ENCODE data around the gene DOK5.

Gene DOK5

DNA sequence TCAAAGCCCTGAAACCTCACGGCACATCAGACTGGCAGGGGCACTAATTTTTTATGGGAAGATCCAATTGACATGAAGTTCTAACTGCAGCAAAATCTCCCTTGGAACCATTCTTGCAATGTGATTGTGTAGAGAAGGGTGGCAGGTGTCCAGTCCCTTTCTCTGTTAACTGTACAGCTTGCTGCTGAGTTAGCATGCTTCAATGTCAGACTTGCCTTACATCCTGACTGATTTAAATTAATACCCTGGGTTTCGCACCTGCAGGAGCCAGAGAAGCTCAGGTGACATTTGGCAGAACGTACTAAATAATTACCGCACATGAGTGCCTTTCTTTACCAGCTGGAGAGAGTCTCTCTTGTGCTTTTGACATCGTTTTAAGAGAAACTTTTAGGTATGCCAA is 123.0 kb downstream of the DOK5 start:
- TF ChIP-seq CREB1 (IDR thresholded peaks at IDR 0.05; ENCODE audit: low read depth) (no peak), EP300 (IDR thresholded peaks at IDR 0.05; ENCODE audit: borderline replicate concordance) (no peak), EGR1 (IDR thresholded peaks at IDR 0.05) (no peak), MAX (IDR thresholded peaks at IDR 0.05) (no peak), REST (IDR thresholded peaks at IDR 0.05; ENCODE audit: low read depth) (no peak), FOXM1 (IDR thresholded peaks at IDR 0.05; ENCODE audit: borderline replicate concordance, low read depth) (no peak)
- TF ChIP-seq, protein P1, sequence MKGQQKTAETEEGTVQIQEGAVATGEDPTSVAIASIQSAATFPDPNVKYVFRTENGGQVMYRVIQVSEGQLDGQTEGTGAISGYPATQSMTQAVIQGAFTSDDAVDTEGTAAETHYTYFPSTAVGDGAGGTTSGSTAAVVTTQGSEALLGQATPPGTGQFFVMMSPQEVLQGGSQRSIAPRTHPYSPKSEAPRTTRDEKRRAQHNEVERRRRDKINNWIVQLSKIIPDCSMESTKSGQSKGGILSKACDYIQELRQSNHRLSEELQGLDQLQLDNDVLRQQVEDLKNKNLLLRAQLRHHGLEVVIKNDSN (IDR thresholded peaks at IDR 0.05): no peak

DNA sequence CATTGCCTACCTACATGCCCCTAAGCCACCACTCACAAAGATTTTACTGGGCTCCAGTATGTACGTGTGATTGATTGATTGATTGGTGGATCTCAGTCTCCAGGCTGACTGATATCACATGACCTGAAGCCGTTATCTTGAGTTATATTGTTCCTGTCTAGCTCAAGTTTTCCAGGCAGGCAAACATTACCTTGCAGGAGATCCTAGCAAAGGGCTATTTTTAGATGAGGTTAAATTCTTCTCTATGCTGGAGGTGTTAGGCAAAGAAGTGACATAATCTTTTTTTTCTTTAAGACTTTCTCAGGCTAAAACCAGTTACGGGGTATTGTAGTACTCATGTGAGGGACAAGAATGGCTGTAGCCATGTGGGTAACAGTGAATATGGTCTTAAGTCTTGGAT is 125.2 kb downstream of the DOK5 start:
- TF ChIP-seq NFIC (IDR thresholded peaks at IDR 0.05) (no peak), TCF12 (IDR thresholded peaks at IDR 0.05; ENCODE audit: low read depth) (no peak), MAX (IDR thresholded peaks at IDR 0.05) (no peak), TAF1 (IDR thresholded peaks at IDR 0.05; ENCODE audit: low read depth) (no peak), YY1 (IDR thresholded peaks at IDR 0.05; ENCODE audit: low read depth) (no peak), EP300 (IDR thresholded peaks at IDR 0.05; ENCODE audit: borderline replicate concordance) (no peak), CEBPB (IDR thresholded peaks at IDR 0.05) (no peak), TEAD4 (IDR thresholded peaks at IDR 0.05) (no peak), FOXM1 (IDR thresholded peaks at IDR 0.05; ENCODE audit: borderline replicate concordance, low read depth) (no peak), ZBTB7A (IDR thresholded peaks at IDR 0.05; ENCODE audit: low read depth) (no peak), EGR1 (IDR thresholded peaks at IDR 0.05) (no peak), CREB1 (IDR thresholded peaks at IDR 0.05; ENCODE audit: low read depth) (no peak), REST (IDR thresholded peaks at IDR 0.05; ENCODE audit: low read depth) (no peak), RAD21 (IDR thresholded peaks at IDR 0.05; ENCODE audit: low read depth) (no peak)
- TF ChIP-seq, protein P1 (IDR thresholded peaks at IDR 0.05): no peak

DNA sequence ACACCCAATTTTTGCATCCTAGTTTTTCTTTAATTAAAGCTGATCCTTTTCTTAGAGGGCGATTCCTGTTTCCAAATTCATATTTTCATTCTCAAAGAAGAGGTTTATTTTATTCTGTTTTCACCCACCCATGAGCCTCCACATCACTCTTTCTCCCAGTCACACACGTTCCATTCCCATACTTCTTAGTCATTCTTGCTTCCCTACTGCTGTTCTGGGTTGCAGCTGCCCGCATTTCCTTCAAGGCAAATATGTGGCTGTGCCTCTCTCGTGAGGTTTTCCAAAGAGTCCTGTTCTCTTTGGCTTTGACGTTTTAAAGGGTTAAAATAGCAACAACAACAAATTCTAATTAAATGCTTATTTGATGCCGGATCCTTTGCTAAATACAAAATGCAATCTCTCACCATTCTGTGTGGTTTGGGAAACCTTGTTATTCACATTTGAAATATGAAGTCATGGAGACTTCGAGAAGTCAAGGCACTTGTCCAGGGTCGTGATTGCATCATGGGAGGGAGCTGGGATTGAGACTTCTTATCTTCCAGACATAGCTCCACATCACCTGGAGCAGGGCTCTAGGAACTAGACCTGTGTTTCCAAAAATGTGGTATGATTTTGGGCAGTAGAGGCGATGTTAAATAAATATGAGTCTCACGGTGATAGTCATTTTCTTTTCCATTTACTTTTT is 126.6 kb downstream of the DOK5 start:
- TF ChIP-seq CREB1 (IDR thresholded peaks at IDR 0.05; ENCODE audit: low read depth): no peak
- TF ChIP-seq MAX (IDR thresholded peaks at IDR 0.05): no peak
- TF ChIP-seq EP300 (IDR thresholded peaks at IDR 0.05; ENCODE audit: borderline replicate concordance): no peak
- no peak for TF ChIP-seq TEAD4 (IDR thresholded peaks at IDR 0.05)
- TF ChIP-seq NFIC (IDR thresholded peaks at IDR 0.05): no peak
- no peak for TF ChIP-seq REST (IDR thresholded peaks at IDR 0.05; ENCODE audit: low read depth)
- no peak for TF ChIP-seq TAF1 (IDR thresholded peaks at IDR 0.05; ENCODE audit: low read depth)
- TF ChIP-seq YY1 (IDR thresholded peaks at IDR 0.05; ENCODE audit: low read depth): no peak
- TF ChIP-seq CEBPB (IDR thresholded peaks at IDR 0.05): no peak
- TF ChIP-seq, protein P1 (IDR thresholded peaks at IDR 0.05): no peak
- TF ChIP-seq ZBTB7A (IDR thresholded peaks at IDR 0.05; ENCODE audit: low read depth): no peak
- no peak for TF ChIP-seq FOXM1 (IDR thresholded peaks at IDR 0.05; ENCODE audit: borderline replicate concordance, low read depth)
- no peak for TF ChIP-seq EGR1 (IDR thresholded peaks at IDR 0.05)
- no peak for TF ChIP-seq TCF12 (IDR thresholded peaks at IDR 0.05; ENCODE audit: low read depth)
- no peak for TF ChIP-seq RAD21 (IDR thresholded peaks at IDR 0.05; ENCODE audit: low read depth)
